ENCODE measurements around the gene LRRC59.

GRCh38 chr17:50430821-50431618 lies 33.7 kb upstream of the LRRC59 start:
- TF ChIP-seq, protein P1, sequence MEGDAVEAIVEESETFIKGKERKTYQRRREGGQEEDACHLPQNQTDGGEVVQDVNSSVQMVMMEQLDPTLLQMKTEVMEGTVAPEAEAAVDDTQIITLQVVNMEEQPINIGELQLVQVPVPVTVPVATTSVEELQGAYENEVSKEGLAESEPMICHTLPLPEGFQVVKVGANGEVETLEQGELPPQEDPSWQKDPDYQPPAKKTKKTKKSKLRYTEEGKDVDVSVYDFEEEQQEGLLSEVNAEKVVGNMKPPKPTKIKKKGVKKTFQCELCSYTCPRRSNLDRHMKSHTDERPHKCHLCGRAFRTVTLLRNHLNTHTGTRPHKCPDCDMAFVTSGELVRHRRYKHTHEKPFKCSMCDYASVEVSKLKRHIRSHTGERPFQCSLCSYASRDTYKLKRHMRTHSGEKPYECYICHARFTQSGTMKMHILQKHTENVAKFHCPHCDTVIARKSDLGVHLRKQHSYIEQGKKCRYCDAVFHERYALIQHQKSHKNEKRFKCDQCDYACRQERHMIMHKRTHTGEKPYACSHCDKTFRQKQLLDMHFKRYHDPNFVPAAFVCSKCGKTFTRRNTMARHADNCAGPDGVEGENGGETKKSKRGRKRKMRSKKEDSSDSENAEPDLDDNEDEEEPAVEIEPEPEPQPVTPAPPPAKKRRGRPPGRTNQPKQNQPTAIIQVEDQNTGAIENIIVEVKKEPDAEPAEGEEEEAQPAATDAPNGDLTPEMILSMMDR (IDR thresholded peaks at IDR 0.05): no peak
- TF ChIP-seq EP300 (IDR thresholded peaks at IDR 0.05) (no peak), POLR2AphosphoS5 (IDR thresholded peaks at IDR 0.05) (no peak)

Data from suprapubic skin (tissue), 4 donors.